IMR-90 (cell line): Measurements from ENCODE around the gene SYNGR1. TPM values are rescaled to one million over a fixed set of nuclear protein-coding genes. Genes with fewer than 3 reads are reported as not detected.
A peak's percentile ranks its signal among the peaks of the same experiment; 100 is the strongest.

Source experiments
- ATAC-seq: fragments of 200-7000 bp; cut with Tn5 transposase; 2 replicates; pipeline ENCODE4 v1.9.1; 2020; ENCODE audit warnings: low read depth, mild to moderate bottlenecking, moderate library complexity
- BruUV-seq: library from RNA; stranded (reverse); fragments of 400-500 nt; replicated peaks from 2 replicates; lab custom pipeline; 2021; lab: Mats Ljungman, UMichigan
- CTCF ChIA-PET: fragments of 300-600 bp; formaldehyde crosslinking; extraction: SDS; loops from one replicate; lab custom pipeline; 2021; ENCODE audit warnings: antibody characterized with exemption; lab: Yijun Ruan, JAX
- POLR2A ChIA-PET: fragments of 300-600 bp; sonication (Branson Sonifier 250); formaldehyde crosslinking; loops from one replicate; lab custom pipeline; 2022; ENCODE audit warnings: antibody characterized with exemption; ENCODE audit not compliant: unreplicated experiment; lab: Charles Lee
- DNase-seq: peaks from one replicate; pipeline ENCODE4 v3.0.0; 2013
- H2AFZ ChIP-seq: replicated peaks from 2 replicates; pipeline ENCODE3; 2013; ENCODE audit warnings: low read length, mild to moderate bottlenecking; ENCODE audit not compliant: poor library complexity
- H2AK5ac ChIP-seq: 2 replicates; pipeline ENCODE4 v1.6.1; 2013; ENCODE audit warnings: low read depth, low read length, inconsistent platforms
- H2AK9ac ChIP-seq: replicated peaks from 2 replicates; pipeline ENCODE3; 2013; ENCODE audit warnings: mild to moderate bottlenecking, low read depth, low read length, moderate library complexity; ENCODE audit not compliant: poor library complexity
- H2BK120ac ChIP-seq: 2 replicates; pipeline ENCODE4 v1.6.1; 2013; ENCODE audit warnings: low read depth, low read length, inconsistent platforms
- H2BK15ac ChIP-seq: 3 replicates; pipeline ENCODE4 v1.6.1; 2013; ENCODE audit warnings: low read depth, low read length, inconsistent platforms
- H2BK20ac ChIP-seq: 2 replicates; pipeline ENCODE4 v1.6.1; 2013; ENCODE audit warnings: low read depth, mild to moderate bottlenecking, inconsistent platforms, low read length, moderate library complexity
- H2BK5ac ChIP-seq: 2 replicates; pipeline ENCODE4 v1.6.1; 2013; ENCODE audit warnings: mild to moderate bottlenecking, low read depth, low read length, inconsistent platforms; ENCODE audit not compliant: poor library complexity, severe bottlenecking
- H3K14ac ChIP-seq: replicated peaks from 2 replicates; pipeline ENCODE4 v1.6.1; 2013; ENCODE audit warnings: low read depth, low read length, inconsistent platforms
- H3K18ac ChIP-seq: 2 replicates; pipeline ENCODE4 v1.6.1; 2013; ENCODE audit warnings: low read depth, low read length, control low read depth
- H3K23ac ChIP-seq: 2 replicates; pipeline ENCODE4 v1.6.1; 2013; ENCODE audit warnings: low read depth, low read length, inconsistent platforms
- H3K27ac ChIP-seq: 2 replicates; pipeline ENCODE4 v1.5.1; 2013; ENCODE audit warnings: mild to moderate bottlenecking, control low read depth, low read length; ENCODE audit not compliant: insufficient read depth
- H3K27me3 ChIP-seq: 2 replicates; pipeline ENCODE4 v1.6.1; 2013; ENCODE audit warnings: low read length; ENCODE audit not compliant: control insufficient read depth, insufficient read depth
- H3K36me3 ChIP-seq: 2 replicates; pipeline ENCODE4 v1.6.1; 2013; ENCODE audit warnings: low read length, mixed read lengths; ENCODE audit not compliant: control insufficient read depth, insufficient read depth
- H3K4ac ChIP-seq: 2 replicates; pipeline ENCODE4 v1.6.1; 2013; ENCODE audit warnings: low read depth, low read length, inconsistent platforms
- H3K4me1 ChIP-seq: 2 replicates; pipeline ENCODE4 v1.6.1; 2013; ENCODE audit warnings: low read length, mixed read lengths; ENCODE audit not compliant: control insufficient read depth, insufficient read depth
- H3K4me2 ChIP-seq: 2 replicates; pipeline ENCODE4 v1.6.1; 2013; ENCODE audit warnings: low read depth, mild to moderate bottlenecking, control low read depth, low read length, moderate library complexity
- H3K4me3 ChIP-seq: 2 replicates; pipeline ENCODE4 v1.5.1; 2013; ENCODE audit warnings: low read depth, mild to moderate bottlenecking, control low read depth, low read length, moderate library complexity; ENCODE audit not compliant: insufficient read depth
- H3K56ac ChIP-seq: 2 replicates; pipeline ENCODE4 v1.6.1; 2013; ENCODE audit warnings: low read length, inconsistent platforms; ENCODE audit not compliant: insufficient read depth; ENCODE audit errors: extremely low read depth
- H3K79me1 ChIP-seq, 2 experiments: 2 replicates each; pipeline ENCODE4 v1.6.1; 2013; ENCODE audit warnings: low read length in 2 of 2, inconsistent platforms in 1 of 2, low read depth in 1 of 2
- H3K9ac ChIP-seq: 2 replicates; pipeline ENCODE4 v1.6.1; 2013; ENCODE audit warnings: low read depth, low read length, control low read depth
- H3K9me1 ChIP-seq: 2 replicates; pipeline ENCODE4 v1.6.1; 2013; ENCODE audit warnings: low read length, inconsistent platforms; ENCODE audit not compliant: insufficient read depth
- H3K9me3 ChIP-seq: 2 replicates; pipeline ENCODE4 v1.6.1; 2013; ENCODE audit warnings: low read length; ENCODE audit not compliant: control insufficient read depth, insufficient read depth
- H4K20me1 ChIP-seq: 2 replicates; pipeline ENCODE4 v1.6.1; 2013; ENCODE audit warnings: low read length, inconsistent platforms; ENCODE audit not compliant: insufficient read depth
- H4K5ac ChIP-seq: 2 replicates; pipeline ENCODE4 v1.6.1; 2013; ENCODE audit warnings: mild to moderate bottlenecking, low read depth, low read length, control low read depth
- H4K8ac ChIP-seq, 2 experiments: 2 replicates each; pipeline ENCODE4 v1.6.1; 2013; ENCODE audit warnings: low read depth in 2 of 2, low read length in 2 of 2, control low read depth in 1 of 2, inconsistent platforms in 1 of 2
- H4K91ac ChIP-seq: 2 replicates; pipeline ENCODE4 v1.6.1; 2013; ENCODE audit warnings: low read depth, low read length, inconsistent platforms; ENCODE audit not compliant: insufficient read depth
- MAFK ChIP-seq: IDR thresholded peaks from 2 replicates; pipeline ENCODE4 v1.6.1; 2012; ENCODE audit warnings: low read depth, low read length, improper control_type of control experiment
- POLR2A ChIP-seq: IDR thresholded peaks from 2 replicates; pipeline ENCODE4 v1.6.1; 2012; ENCODE audit warnings: mild to moderate bottlenecking, low read depth, low read length
- WGBS, 2 experiments: methylation state at CpG; one replicate each; pipeline versions ENCODE4 v1.1.5 to v1.1.7; 2013; ENCODE audit warnings: missing lambda C conversion rate in 2 of 2; ENCODE audit not compliant: insufficient read length in 1 of 2; ENCODE audit errors: extremely low coverage in 2 of 2; 5-methylcytosine and 5-hydroxymethylcytosine counted together
- dilution Hi-C: fragments of 300-500 bp; cut with HindIII; formaldehyde crosslinking; loops from one replicate; pipeline ENCODE4 v1.14.3; 2018; ENCODE audit warnings: low sequenced_read_pairs; ENCODE audit not compliant: unreplicated experiment
- in situ Hi-C: fragments of 300-500 bp; cut with MboI; formaldehyde crosslinking; loops from 3 replicates; pipeline ENCODE4 v1.14.3; 2019; ENCODE audit warnings: low sequenced_read_pairs, inconsistent platforms, mixed read lengths
- intact Hi-C: fragments of 100-400 bp; cut with micrococcal nuclease; formaldehyde crosslinking; loops from 2 replicates; pipeline ENCODE4 v1.10.0; 2022
- polyA plus RNA-seq, 3 experiments: library from polyadenylated mRNA; depleted of rRNA; stranded (reverse); fragments of >200 nt; gene quantifications; 2 replicates each; pipeline ENCODE4 v1.2.3, GENCODE V29; 2012; ENCODE audit warnings: low replicate concordance in 1 of 3
- total RNA-seq: library from RNA; depleted of rRNA; stranded (reverse); fragments of >200 nt; gene quantifications from 2 replicates; pipeline ENCODE4 v1.2.3, GENCODE V29; 2012

Gene SYNGR1
- total and polyA plus RNA-seq, 2 of the 4 experiments (the other 2 are of a cell fraction) = 6.3 to 81.5 TPM

DNA sequence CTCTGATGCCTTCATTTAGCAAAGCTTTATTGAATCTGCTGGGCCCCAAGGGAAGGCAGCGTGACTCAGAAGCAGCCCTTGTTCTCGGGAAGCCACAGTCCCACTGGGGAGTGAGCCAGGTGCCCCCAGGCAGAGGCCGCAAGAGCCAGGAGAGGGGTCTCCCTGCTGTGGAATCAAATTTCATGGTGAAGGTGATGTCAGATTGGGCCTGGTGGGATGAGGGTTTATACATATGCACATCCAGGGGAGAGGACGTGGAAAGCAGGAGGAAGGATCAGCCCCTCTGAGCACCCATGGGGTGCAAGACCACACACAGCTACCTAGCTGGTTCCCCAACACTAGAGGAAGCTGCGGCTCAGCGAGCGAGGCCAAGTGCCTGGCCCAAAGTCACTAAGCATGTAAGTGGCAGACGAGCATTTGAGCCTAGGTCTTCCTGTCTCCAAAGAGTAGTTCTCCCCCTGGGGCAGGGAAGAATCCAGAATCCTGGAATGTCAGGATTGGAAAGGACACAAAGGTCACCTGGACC lies 2.0 kb downstream of the SYNGR1 start:
- peaks cover 9 to 26% of the 10 kb centered on the region in 2 experiments for H3K79me1 ChIP-seq
- no peaks in the 10 kb centered on the region for H3K27me3 ChIP-seq
- no peak overlapping the region for H3K27ac ChIP-seq
- peak; percentile 44 for DNase-seq
- BruUV-seq = no TSS peak
- H2BK120ac ChIP-seq = no peak overlapping the region
- H2BK20ac ChIP-seq = no peak overlapping the region
- peaks cover 12% of the 10 kb centered on the region for H4K20me1 ChIP-seq
- POLR2A ChIA-PET = interaction anchor here (0.6 kb wide), 1 partner anchor 97 kb away, joined by 3 read pairs; no protein-coding TSS in a partner anchor
- peaks cover 15% of the 10 kb centered on the region for H3K4me1 ChIP-seq
- intact Hi-C loops (no loop called here), dilution Hi-C loops (no loop called here), in situ Hi-C loops (no loop called here)
- H3K4me2 ChIP-seq = no peak overlapping the region
- H4K91ac ChIP-seq = no peak overlapping the region
- H3K36me3 ChIP-seq = no peaks in the 10 kb centered on the region
- no peak overlapping the region for H2AK9ac ChIP-seq
- peak overlapping the region; percentile 17; the same call in 1 of the 2 replicates for H2AK5ac ChIP-seq
- no peak overlapping the region for H3K18ac ChIP-seq
- no peak overlapping the region for H3K4ac ChIP-seq
- ATAC-seq = no peak
- CTCF ChIA-PET = interaction anchor here (0.7 to 0.9 kb wide), 2 partner anchors 8 to 163 kb away, joined by 3 to 4 read pairs; no protein-coding TSS in a partner anchor
- peaks cover 17% of the 10 kb centered on the region for H3K9me1 ChIP-seq
- H3K4me3 ChIP-seq = no peak overlapping the region
- no peak overlapping the region for H4K5ac ChIP-seq
- no peaks in the 10 kb centered on the region for H3K9me3 ChIP-seq
- no peak overlapping the region for H2BK5ac ChIP-seq
- H2BK15ac ChIP-seq = no peak overlapping the region
- TF ChIP-seq MAFK (no peak), POLR2A (no peak)
- H3K56ac ChIP-seq = no peak overlapping the region
- no peak overlapping the region for H3K23ac ChIP-seq
- no peak overlapping the region for H2AFZ ChIP-seq
- 73% methylated on average over 6 of the region's 8 CpGs; no CpG with 5 or more reads in 1 of the 2 experiments for WGBS, 2 experiments
- H3K9ac ChIP-seq = no peak overlapping the region
- no peak overlapping the region for H4K8ac ChIP-seq
- H3K14ac ChIP-seq = no peak overlapping the region
